ENCODE measurements around the gene TBCK.

DNA sequence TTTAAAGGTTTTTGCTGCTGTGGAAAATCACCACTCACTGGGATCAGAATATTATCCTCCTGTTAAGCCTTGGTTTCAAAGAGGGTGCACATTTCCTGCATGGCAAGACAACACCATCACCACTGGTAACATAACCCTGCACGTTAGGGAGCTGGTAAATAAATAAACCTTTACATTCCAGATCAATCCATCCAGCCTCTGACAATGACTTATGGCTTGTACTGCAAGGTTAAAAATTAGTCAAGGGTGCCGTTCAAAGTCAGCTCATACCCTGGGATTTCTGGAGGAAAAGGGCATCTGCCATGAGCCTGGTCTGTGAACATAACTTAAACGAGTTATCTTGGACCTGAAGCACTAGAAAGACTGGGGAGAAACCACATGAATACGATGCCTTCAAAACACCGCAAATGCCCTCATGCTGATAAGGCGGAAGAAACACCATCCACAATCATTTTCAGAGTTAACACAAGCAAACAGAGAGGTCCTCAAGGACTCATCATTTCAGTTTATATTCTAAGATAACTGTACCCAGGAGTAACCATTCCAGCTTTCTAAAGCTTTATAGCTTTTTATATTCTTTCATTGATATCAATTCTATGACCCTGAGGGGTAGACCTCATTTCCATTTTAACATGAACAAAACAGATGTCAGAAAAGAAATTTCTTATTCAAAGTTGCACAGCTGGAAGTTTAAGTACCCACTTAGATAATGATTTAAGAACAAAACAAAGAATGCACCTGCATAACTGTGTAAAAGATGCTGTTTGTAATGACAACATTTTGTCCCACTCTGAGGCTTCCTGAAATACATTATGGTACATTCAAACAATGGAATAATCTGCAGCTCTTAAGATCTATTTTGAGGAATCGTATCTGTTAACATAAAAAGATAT, 317.6 kb downstream of the TBCK start:
- TF ChIP-seq, protein P1, sequence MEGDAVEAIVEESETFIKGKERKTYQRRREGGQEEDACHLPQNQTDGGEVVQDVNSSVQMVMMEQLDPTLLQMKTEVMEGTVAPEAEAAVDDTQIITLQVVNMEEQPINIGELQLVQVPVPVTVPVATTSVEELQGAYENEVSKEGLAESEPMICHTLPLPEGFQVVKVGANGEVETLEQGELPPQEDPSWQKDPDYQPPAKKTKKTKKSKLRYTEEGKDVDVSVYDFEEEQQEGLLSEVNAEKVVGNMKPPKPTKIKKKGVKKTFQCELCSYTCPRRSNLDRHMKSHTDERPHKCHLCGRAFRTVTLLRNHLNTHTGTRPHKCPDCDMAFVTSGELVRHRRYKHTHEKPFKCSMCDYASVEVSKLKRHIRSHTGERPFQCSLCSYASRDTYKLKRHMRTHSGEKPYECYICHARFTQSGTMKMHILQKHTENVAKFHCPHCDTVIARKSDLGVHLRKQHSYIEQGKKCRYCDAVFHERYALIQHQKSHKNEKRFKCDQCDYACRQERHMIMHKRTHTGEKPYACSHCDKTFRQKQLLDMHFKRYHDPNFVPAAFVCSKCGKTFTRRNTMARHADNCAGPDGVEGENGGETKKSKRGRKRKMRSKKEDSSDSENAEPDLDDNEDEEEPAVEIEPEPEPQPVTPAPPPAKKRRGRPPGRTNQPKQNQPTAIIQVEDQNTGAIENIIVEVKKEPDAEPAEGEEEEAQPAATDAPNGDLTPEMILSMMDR (IDR thresholded peaks at IDR 0.05; ENCODE audit: control extremely low read depth in 1 of 3, insufficient read depth in 1 of 3, low read depth in 1 of 3, low read length in 3 of 3): no peak
- TF ChIP-seq, protein P2, sequence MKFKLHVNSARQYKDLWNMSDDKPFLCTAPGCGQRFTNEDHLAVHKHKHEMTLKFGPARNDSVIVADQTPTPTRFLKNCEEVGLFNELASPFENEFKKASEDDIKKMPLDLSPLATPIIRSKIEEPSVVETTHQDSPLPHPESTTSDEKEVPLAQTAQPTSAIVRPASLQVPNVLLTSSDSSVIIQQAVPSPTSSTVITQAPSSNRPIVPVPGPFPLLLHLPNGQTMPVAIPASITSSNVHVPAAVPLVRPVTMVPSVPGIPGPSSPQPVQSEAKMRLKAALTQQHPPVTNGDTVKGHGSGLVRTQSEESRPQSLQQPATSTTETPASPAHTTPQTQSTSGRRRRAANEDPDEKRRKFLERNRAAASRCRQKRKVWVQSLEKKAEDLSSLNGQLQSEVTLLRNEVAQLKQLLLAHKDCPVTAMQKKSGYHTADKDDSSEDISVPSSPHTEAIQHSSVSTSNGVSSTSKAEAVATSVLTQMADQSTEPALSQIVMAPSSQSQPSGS (IDR thresholded peaks at IDR 0.05; ENCODE audit: low read length): no peak
- no peak for TF ChIP-seq HDAC2 (IDR thresholded peaks at IDR 0.05; ENCODE audit: borderline replicate concordance in 1 of 2, low read depth in 2 of 2, low read length in 2 of 2)
- TF ChIP-seq EZH2 (IDR thresholded peaks at IDR 0.05; ENCODE audit: low read depth, low read length, severe bottlenecking): no peak
- TF ChIP-seq RXRA (IDR thresholded peaks at IDR 0.05; ENCODE audit: insufficient read depth, low read depth, low read length): no peak
- TF ChIP-seq EP300 (IDR thresholded peaks at IDR 0.05; ENCODE audit: borderline replicate concordance in 1 of 2, low read depth in 2 of 2, low read length in 2 of 2): no peak
- TF ChIP-seq SRF (IDR thresholded peaks at IDR 0.05; ENCODE audit: low read depth, low read length): no peak
- no peak for TF ChIP-seq POLR2AphosphoS5 (IDR thresholded peaks at IDR 0.05; ENCODE audit: low read depth, low read length)
- no peak for TF ChIP-seq JUND (IDR thresholded peaks at IDR 0.05; ENCODE audit: low read length)
- TF ChIP-seq CREB1 (IDR thresholded peaks at IDR 0.05): no peak
- no peak for TF ChIP-seq POLR2A (IDR thresholded peaks at IDR 0.05; ENCODE audit: control extremely low read depth in 1 of 2, low read depth in 2 of 2, low read length in 2 of 2)
